Measurements from ENCODE around the gene CCDC194.

The CCDC194 gene

DNA sequence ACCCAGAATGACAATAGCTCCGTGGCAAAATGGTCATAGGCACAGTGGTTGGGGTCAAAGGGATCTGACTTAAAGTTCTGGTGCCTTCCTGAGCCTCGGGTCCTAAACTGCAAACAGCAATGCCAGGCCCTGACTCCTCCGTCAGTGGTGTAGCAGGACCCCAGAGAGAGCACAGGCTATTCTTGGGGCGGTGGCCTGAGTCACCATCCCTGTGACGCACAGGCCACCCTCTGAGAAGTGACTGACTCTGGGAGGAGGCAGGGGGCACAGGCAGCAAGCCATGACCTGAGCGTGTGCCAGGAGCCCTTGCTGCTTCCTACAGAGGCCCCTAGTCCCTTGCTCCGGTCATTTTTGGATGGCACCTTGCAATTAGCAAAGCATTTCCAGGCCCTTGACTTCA lies 35.6 kb downstream of the CCDC194 start:
- Histone ChIP-seq H3K4me3 (ENCODE audit: low read depth, low read length) (no peak overlapping the region), H3K27ac (ENCODE audit: extremely low read depth, low read depth, low read length) (no peak overlapping the region), H3K36me3 (ENCODE audit: control insufficient read depth in 2 of 2, insufficient read depth in 1 of 2, low read length in 2 of 2) (no peaks in the 10 kb centered on the region), H3K9me3 (ENCODE audit: control insufficient read depth, insufficient read depth, low read depth, low read length) (no peaks in the 10 kb centered on the region), H3K4me1 (ENCODE audit: control insufficient read depth, insufficient read depth, low read length) (no peaks in the 10 kb centered on the region)
- POLR2A ChIA-PET = no interaction called here
- CTCF ChIA-PET = interaction anchor here (1.4 kb wide), 1 partner anchor 10 kb away, joined by 3 read pairs; no protein-coding TSS in a partner anchor
- TF ChIP-seq ZNF223 (tag by site-specific recombination; IDR thresholded peaks at IDR 0.05) (0 out of 2 replicates have a peak, but pooled peaks have one; percentile 39), ZNF24 (tag by site-specific recombination; IDR thresholded peaks at IDR 0.05) (no peak), ZIC2 (tag by site-specific recombination; IDR thresholded peaks at IDR 0.05) (peak; percentile 60; the same call in 1 of the 2 replicates), ZNF600 (tag by site-specific recombination; IDR thresholded peaks at IDR 0.05) (no peak), OSR2 (tag by site-specific recombination; IDR thresholded peaks at IDR 0.05) (no peak), GLIS1 (tag by site-specific recombination; IDR thresholded peaks at IDR 0.05) (0 out of 2 replicates have a peak, but pooled peaks have one; percentile 12), ZSCAN30 (tag by site-specific recombination; IDR thresholded peaks at IDR 0.05) (no peak)

DNA sequence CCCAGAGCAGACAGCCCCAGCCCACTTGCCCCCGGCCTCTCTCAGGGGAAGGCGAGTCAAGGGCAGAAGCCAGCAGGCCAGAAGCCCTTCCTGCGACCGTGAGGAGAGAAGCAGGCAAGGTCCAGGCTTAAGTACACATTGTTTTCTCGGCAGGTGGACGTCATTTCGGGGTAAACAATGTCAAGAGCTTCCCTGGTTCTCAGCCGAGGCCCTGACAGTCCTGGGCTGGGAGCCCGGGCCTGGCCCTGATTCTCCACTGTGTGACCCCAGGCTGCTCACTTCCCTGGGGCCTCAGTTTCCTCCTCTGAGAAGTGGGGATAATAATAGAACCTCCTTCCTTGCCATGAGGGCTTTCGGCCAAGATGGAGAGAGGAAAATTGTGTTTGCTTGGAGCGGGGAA lies 36.3 kb downstream of the CCDC194 start:
- Histone ChIP-seq H3K9me3 (ENCODE audit: control insufficient read depth, insufficient read depth, low read depth, low read length) (no peaks in the 10 kb centered on the region), H3K4me1 (ENCODE audit: control insufficient read depth, insufficient read depth, low read length) (no peaks in the 10 kb centered on the region), H3K27ac (ENCODE audit: extremely low read depth, low read depth, low read length) (no peak overlapping the region), H3K4me3 (ENCODE audit: low read depth, low read length) (no peak overlapping the region), H3K36me3 (ENCODE audit: control insufficient read depth in 2 of 2, insufficient read depth in 1 of 2, low read length in 2 of 2) (no peaks in the 10 kb centered on the region)
- ChIA-PET CTCF (interaction anchor here (1.4 kb wide), 1 partner anchor 9 kb away, joined by 3 read pairs; no protein-coding TSS in a partner anchor), POLR2A (interaction anchor here (0.7 kb wide), 1 partner anchor 826 kb away, joined by 4 read pairs; no protein-coding TSS in a partner anchor)
- no peak for TF ChIP-seq ZNF791 (tag by site-specific recombination; IDR thresholded peaks at IDR 0.05)
- TF ChIP-seq KLF16 (tag by site-specific recombination; IDR thresholded peaks at IDR 0.05) = no peak
- no peak for TF ChIP-seq ZNF24 (tag by site-specific recombination; IDR thresholded peaks at IDR 0.05)
- TF ChIP-seq ZNF585B (tag by site-specific recombination; IDR thresholded peaks at IDR 0.05) = no peak

DNA sequence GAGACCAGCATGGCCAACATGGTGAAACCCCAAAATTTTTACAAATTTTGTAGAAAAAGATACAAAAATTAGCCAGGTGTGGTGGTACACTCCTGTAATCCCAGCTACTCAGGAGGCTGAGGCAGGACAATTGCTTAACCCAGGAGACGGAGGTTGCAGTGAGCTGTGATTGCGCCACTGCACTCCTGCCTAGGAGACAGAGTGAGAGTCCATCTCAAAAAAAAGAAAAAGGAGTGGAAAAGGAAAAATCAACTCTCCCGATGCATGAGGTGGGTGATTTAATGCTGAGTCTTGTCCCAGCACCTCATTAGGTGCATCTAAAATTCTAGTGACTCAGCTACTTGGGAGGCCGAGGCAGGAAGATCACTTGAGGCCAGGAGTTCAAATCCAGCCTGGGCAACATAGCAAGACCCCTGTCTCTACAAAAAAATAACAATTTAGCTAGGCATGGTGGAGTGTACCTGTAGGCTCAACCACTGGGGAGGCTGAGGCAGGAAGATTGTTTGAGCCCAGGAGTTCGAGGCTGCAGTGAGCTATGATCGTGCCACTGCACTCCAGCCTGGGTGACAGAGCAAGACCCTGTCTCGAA lies 36.8 kb downstream of the CCDC194 start:
- H3K27ac ChIP-seq (ENCODE audit: extremely low read depth, low read depth, low read length) = no peak overlapping the region
- no peaks in the 10 kb centered on the region for H3K36me3 ChIP-seq (ENCODE audit: control insufficient read depth in 2 of 2, insufficient read depth in 1 of 2, low read length in 2 of 2)
- POLR2A ChIA-PET = no interaction called here
- no peak overlapping the region for H3K4me3 ChIP-seq (ENCODE audit: low read depth, low read length)
- CTCF ChIA-PET = interaction anchor here (1.4 to 1.7 kb wide), 2 partner anchors 8 to 29 kb away, joined by 3 to 7 read pairs; no protein-coding TSS in a partner anchor
- TF ChIP-seq ZNF121 (tag by site-specific recombination; IDR thresholded peaks at IDR 0.05) = peak; percentile 65
- no peak for TF ChIP-seq ZNF561 (tag by site-specific recombination; IDR thresholded peaks at IDR 0.05; ENCODE audit: borderline replicate concordance)
- no peak for TF ChIP-seq ZNF530 (tag by site-specific recombination; IDR thresholded peaks at IDR 0.05; ENCODE audit: low read depth)
- no peak for TF ChIP-seq ZNF184 (tag by site-specific recombination; IDR thresholded peaks at IDR 0.05)
- no peak for TF ChIP-seq ZNF132 (tag by site-specific recombination; IDR thresholded peaks at IDR 0.05; ENCODE audit: borderline replicate concordance)
- TF ChIP-seq MEIS1 (CRISPR knock-in tag; IDR thresholded peaks at IDR 0.05; ENCODE audit: borderline replicate concordance) = no peak
- TF ChIP-seq PRDM1 (tag by site-specific recombination; IDR thresholded peaks at IDR 0.05) = peak; percentile 71
- TF ChIP-seq MZF1 (tag by site-specific recombination; IDR thresholded peaks at IDR 0.05; ENCODE audit: borderline replicate concordance) = no peak
- TF ChIP-seq, protein P1, sequence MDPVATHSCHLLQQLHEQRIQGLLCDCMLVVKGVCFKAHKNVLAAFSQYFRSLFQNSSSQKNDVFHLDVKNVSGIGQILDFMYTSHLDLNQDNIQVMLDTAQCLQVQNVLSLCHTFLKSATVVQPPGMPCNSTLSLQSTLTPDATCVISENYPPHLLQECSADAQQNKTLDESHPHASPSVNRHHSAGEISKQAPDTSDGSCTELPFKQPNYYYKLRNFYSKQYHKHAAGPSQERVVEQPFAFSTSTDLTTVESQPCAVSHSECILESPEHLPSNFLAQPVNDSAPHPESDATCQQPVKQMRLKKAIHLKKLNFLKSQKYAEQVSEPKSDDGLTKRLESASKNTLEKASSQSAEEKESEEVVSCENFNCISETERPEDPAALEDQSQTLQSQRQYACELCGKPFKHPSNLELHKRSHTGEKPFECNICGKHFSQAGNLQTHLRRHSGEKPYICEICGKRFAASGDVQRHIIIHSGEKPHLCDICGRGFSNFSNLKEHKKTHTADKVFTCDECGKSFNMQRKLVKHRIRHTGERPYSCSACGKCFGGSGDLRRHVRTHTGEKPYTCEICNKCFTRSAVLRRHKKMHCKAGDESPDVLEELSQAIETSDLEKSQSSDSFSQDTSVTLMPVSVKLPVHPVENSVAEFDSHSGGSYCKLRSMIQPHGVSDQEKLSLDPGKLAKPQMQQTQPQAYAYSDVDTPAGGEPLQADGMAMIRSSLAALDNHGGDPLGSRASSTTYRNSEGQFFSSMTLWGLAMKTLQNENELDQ (tag by site-specific recombination; IDR thresholded peaks at IDR 0.05; ENCODE audit: low read depth) = no peak
- H3K4me1 ChIP-seq (ENCODE audit: control insufficient read depth, insufficient read depth, low read length) = no peaks in the 10 kb centered on the region
- no peaks in the 10 kb centered on the region for H3K9me3 ChIP-seq (ENCODE audit: control insufficient read depth, insufficient read depth, low read depth, low read length)
